GM12878 (cell line): ENCODE results near the gene UBE2E2. TPM values are rescaled to one million over a fixed set of nuclear protein-coding genes. Genes with fewer than 3 reads are reported as not detected.

ENCODE experiments used
- ATAC-seq: fragments of 200-7000 bp; cut with Tn5 transposase; 3 replicates; pipeline ENCODE4 v1.9.1; 2020; ENCODE audit warnings: mild to moderate bottlenecking, moderate library complexity
- BruUV-seq: library from RNA; stranded (reverse); fragments of 400-500 nt; replicated peaks from 2 replicates; lab custom pipeline; 2021; lab: Mats Ljungman, UMichigan
- CTCF ChIA-PET: fragments of 300-600 bp; sonication (Branson Sonifier 250); formaldehyde crosslinking; extraction: SDS; loops from one replicate; lab custom pipeline; 2021; ENCODE audit warnings: inconsistent platforms; lab: Yijun Ruan, JAX
- POLR2A ChIA-PET: fragments of 350-600 bp; formaldehyde crosslinking; extraction: SDS; loops from one replicate; lab custom pipeline; 2021; ENCODE audit warnings: inconsistent platforms; lab: Charles Lee
- RAD21 ChIA-PET: fragments of 300-600 bp; sonication (Branson Sonifier 250); formaldehyde crosslinking; loops from one replicate; lab custom pipeline; 2023; ENCODE audit warnings: antibody characterized with exemption; ENCODE audit not compliant: unreplicated experiment; lab: Charles Lee
- SMC1A ChIA-PET: fragments of 300-600 bp; sonication (Branson Sonifier 250); formaldehyde crosslinking; loops from one replicate; lab custom pipeline; 2023; ENCODE audit not compliant: unreplicated experiment, uncharacterized antibody; lab: Charles Lee
- DNase-seq: peaks from one replicate; pipeline ENCODE4 v3.0.0-alpha.2; 2011; ENCODE audit warnings: low read depth, low spot score
- FAIRE-seq: peaks from 3 replicates; lab custom pipeline; 2011; peaks lifted over from hg19 to GRCh38; lab: Jason Lieb, UNC
- H2AFZ ChIP-seq: 2 replicates; pipeline ENCODE4 v1.6.0; 2011; ENCODE audit warnings: low read depth, low read length, control low read depth; ENCODE audit not compliant: control insufficient read depth
- H3K27ac ChIP-seq: 2 replicates; pipeline ENCODE4 v1.5.1; 2011; ENCODE audit warnings: control low read depth; ENCODE audit not compliant: control insufficient read depth, insufficient read depth
- H3K27me3 ChIP-seq, 2 experiments: replicated peaks in 1 of 2; 2 replicates each; pipeline versions ENCODE4 v1.6.0 to v1.6.1; 2011; ENCODE audit warnings: low read length in 1 of 2; ENCODE audit not compliant: control insufficient read depth in 2 of 2, insufficient read depth in 2 of 2
- H3K36me3 ChIP-seq, 2 experiments: 2 replicates each; pipeline ENCODE4 v1.5.1; 2011; ENCODE audit warnings: low read length in 1 of 2; ENCODE audit not compliant: control insufficient read depth in 2 of 2, insufficient read depth in 2 of 2
- H3K4me1 ChIP-seq: 2 replicates; pipeline ENCODE4 v1.6.1; 2011; ENCODE audit warnings: mild to moderate bottlenecking, low read length, moderate library complexity, mixed read lengths; ENCODE audit not compliant: control insufficient read depth, insufficient read depth
- H3K4me2 ChIP-seq: 2 replicates; pipeline ENCODE4 v1.6.0; 2011; ENCODE audit warnings: control low read depth; ENCODE audit not compliant: control insufficient read depth, insufficient read depth
- H3K4me3 ChIP-seq: fragments of 200-600 bp; sonication (generic); 2 replicates; pipeline ENCODE4 v1.5.1; 2016
- H3K79me2 ChIP-seq: 2 replicates; pipeline ENCODE4 v1.6.0; 2011; ENCODE audit warnings: low read length; ENCODE audit not compliant: control insufficient read depth, insufficient read depth
- H3K9ac ChIP-seq: 2 replicates; pipeline ENCODE4 v1.8.0; 2011; ENCODE audit warnings: low read length, control low read depth, mixed read lengths; ENCODE audit not compliant: control insufficient read depth, insufficient read depth
- H3K9me3 ChIP-seq: replicated peaks from 3 replicates; pipeline ENCODE4 v1.5.1; 2011; ENCODE audit warnings: mild to moderate bottlenecking, low read length; ENCODE audit not compliant: control insufficient read depth, insufficient read depth
- H4K20me1 ChIP-seq: 2 replicates; pipeline ENCODE4 v1.6.0; 2011; ENCODE audit not compliant: control insufficient read depth, insufficient read depth
- E2F8 ChIP-seq: fragments of 450-650 bp; IDR thresholded peaks from 2 replicates; pipeline ENCODE4 v1.6.1; 2018; ENCODE audit warnings: mild to moderate bottlenecking, low read depth, moderate library complexity; ENCODE audit not compliant: partially characterized antibody
- FOXM1 ChIP-seq: IDR thresholded peaks from 2 replicates; pipeline ENCODE4 v1.6.1; 2012; ENCODE audit warnings: low read depth, mild to moderate bottlenecking, inconsistent platforms, low read length, moderate library complexity
- GABPA ChIP-seq: IDR thresholded peaks from 2 replicates; pipeline ENCODE4 v1.6.1; 2014; ENCODE audit warnings: antibody characterized with exemption, low read depth, mild to moderate bottlenecking, inconsistent platforms
- MAX ChIP-seq: IDR thresholded peaks from 2 replicates; pipeline ENCODE4 v1.6.1; 2012; ENCODE audit warnings: low read depth, low read length, improper control_type of control experiment
- SUPT20H ChIP-seq: IDR thresholded peaks from 2 replicates; pipeline ENCODE4 v1.6.1; 2011; ENCODE audit warnings: low read depth, mild to moderate bottlenecking, low read length, moderate library complexity, borderline replicate concordance; ENCODE audit not compliant: control insufficient read depth
- ZNF622 ChIP-seq: fragments of 450-650 bp; IDR thresholded peaks from 2 replicates; pipeline ENCODE4 v1.6.1; 2017; ENCODE audit warnings: mild to moderate bottlenecking, inconsistent platforms
- ZSCAN29 ChIP-seq: fragments of 450-650 bp; IDR thresholded peaks from 2 replicates; pipeline ENCODE4 v1.6.1; 2017; ENCODE audit warnings: mild to moderate bottlenecking, moderate library complexity
- in situ Hi-C: fragments of 300-500 bp; cut with MboI; formaldehyde crosslinking; loops from 9 replicates; pipeline ENCODE4 v1.14.3; 2018; ENCODE audit warnings: mixed read lengths
- intact Hi-C: fragments of 100-400 bp; cut with micrococcal nuclease; formaldehyde crosslinking; loops from one replicate; pipeline ENCODE4 v1.14.2; 2022; ENCODE audit not compliant: unreplicated experiment
- polyA plus RNA-seq, 11 experiments: library from polyadenylated mRNA; depleted of rRNA in 4 of 11; unstranded in 6 of 11; stranded (reverse) in 5 of 11; fragments of >200 nt; fragmentation: Nextera tagmentation in 4 of 11; fragmentation: Illumina TruSeq in 1 of 11; extraction: Ambion mirVana in 4 of 11; extraction: Trizol in 1 of 11; gene quantifications; 1 replicate in 1 of 11; 2 replicates in 10 of 11; pipeline versions ENCODE4 v1.2.1 to v1.2.3, GENCODE V29; 2011 to 2016; ENCODE audit warnings: inconsistent platforms in 2 of 11, missing spikeins in 2 of 11, low read depth in 1 of 11
- total RNA-seq, 4 experiments: library from RNA; depleted of rRNA in 3 of 4; stranded (reverse); fragments of >200 nt in 3 of 4; fragmentation: Illumina TruSeq in 1 of 4; extraction: Trizol in 1 of 4; gene quantifications; 2 replicates each; pipeline versions ENCODE4 v1.2.1 to v1.2.3, GENCODE V29; 2013 to 2021

UBE2E2 gene
- total and polyA plus RNA-seq, 10 of the 15 experiments (the other 5 are each of a cell fraction or from before 2014, with no cell fraction given): 8.7 to 71.0 (median 36.4) TPM

- TF ChIP-seq GABPA: no peak
- TF ChIP-seq ZSCAN29: no peak
- no peak for TF ChIP-seq E2F8
- no peak for TF ChIP-seq FOXM1
- TF ChIP-seq SUPT20H: no peak
These were observed 187.3 kb downstream of the UBE2E2 start (continued) for GRCh38 chr3:23390446-23390845.

- RAD21 ChIA-PET: interaction anchor here (1.1 kb wide), 1 partner anchor 13 kb away, joined by 3 read pairs; no protein-coding TSS in a partner anchor
- DNase-seq (no peak), FAIRE-seq (no peak), ATAC-seq (no peak)
- Histone ChIP-seq H3K4me1 (peaks cover 13% of the 10 kb centered on the region), H3K36me3 (no peaks in the 10 kb centered on the region), H3K4me2 (no peak overlapping the region), H3K27me3 (no peaks in the 10 kb centered on the region), H4K20me1 (no peaks in the 10 kb centered on the region), H2AFZ (no peak overlapping the region), H3K9ac (no peak overlapping the region), H3K27ac (no peak overlapping the region), H3K4me3 (no peak overlapping the region), H3K9me3 (no peaks in the 10 kb centered on the region), H3K79me2 (no peaks in the 10 kb centered on the region; the same call in 1 of the 2 replicates)
- TF ChIP-seq MAX: no peak
- TF ChIP-seq ZNF622: no peak
- intact Hi-C loops: no loop called here
- POLR2A ChIA-PET: no interaction called here
- CTCF ChIA-PET: no interaction called here
- SMC1A ChIA-PET: no interaction called here
- BruUV-seq: no TSS peak
- in situ Hi-C loops: no loop called here
These were observed 187.9 kb downstream of the UBE2E2 start for GRCh38 chr3:23390989-23391553.
